ENCODE results near the gene LDHB. TPM values are rescaled to one million over a fixed set of nuclear protein-coding genes. Genes with fewer than 3 reads are reported as not detected.
"Not testable (repeated sequence)": the region's sequence is repeated elsewhere in the genome, so short reads cannot be mapped to it uniquely, and the experiment has no call there.

LDHB gene
- total RNA-seq, 1 experiment from 2014 or later: 1,343 TPM

- H3K23ac ChIP-seq (ENCODE audit: insufficient read length, low read depth, low read length): no peak overlapping the region
- H4K5ac ChIP-seq (ENCODE audit: insufficient read length, low read depth, low read length): no peak overlapping the region
- no peak overlapping the region for H3K27ac Mint-ChIP-seq
- no peak overlapping the region for H2AFZ ChIP-seq (ENCODE audit: low read length)
- H3K27ac ChIP-seq (ENCODE audit: insufficient read length, low read depth, low read length): no peak overlapping the region
- no peak for DNase-seq
- no peak for TF ChIP-seq CTCF (conservative IDR thresholded peaks at IDR 0.05)
- H3K4me1 Mint-ChIP-seq: no peaks in the 10 kb centered on the region
- no peaks in the 10 kb centered on the region for H3K9me3 Mint-ChIP-seq
- no peak overlapping the region for H2BK120ac ChIP-seq (ENCODE audit: low read depth, low read length, poor library complexity, severe bottlenecking)
- no peak overlapping the region for H2BK5ac ChIP-seq (ENCODE audit: insufficient read length, low read length)
- H3K4me3 Mint-ChIP-seq: no peak overlapping the region
- H3K27me3 Mint-ChIP-seq (ENCODE audit: low read depth): peaks cover 6% of the 10 kb centered on the region; the same call in 1 of the 2 replicates
- no peaks in the 10 kb centered on the region for H3K4me1 ChIP-seq (ENCODE audit: insufficient read depth, low read length)
- H3K23me2 ChIP-seq (ENCODE audit: insufficient read length, low read depth, low read length, poor library complexity, severe bottlenecking): no peaks in the 10 kb centered on the region
- WGBS (ENCODE audit: extremely low coverage, insufficient read length, low lambda C conversion rate): no CpG with 5 or more reads among the region's 5 CpGs
- H4K8ac ChIP-seq (replicated peaks; ENCODE audit: insufficient read length, low read depth, low read length): no peak overlapping the region
- H2BK15ac ChIP-seq (ENCODE audit: low read depth, low read length): no peak overlapping the region
- H3K27me3 ChIP-seq (ENCODE audit: insufficient read depth, low read length): no peaks in the 10 kb centered on the region
- H4K91ac ChIP-seq (ENCODE audit: insufficient read length, low read depth, low read length): no peak overlapping the region
- no peak overlapping the region for H2BK12ac ChIP-seq (ENCODE audit: insufficient read length, low read depth, low read length)
- no peak overlapping the region for H2AK5ac ChIP-seq (ENCODE audit: insufficient read length, low read length)
- H3K79me2 ChIP-seq (ENCODE audit: insufficient read depth, low read length): 0 out of 2 replicates have a peak, but pooled peaks cover 2% of the 10 kb centered on the region
- no peak overlapping the region for H3T11ph ChIP-seq (ENCODE audit: low read length)
- no peaks in the 10 kb centered on the region for H3K9me3 ChIP-seq (ENCODE audit: control insufficient read depth, low read depth, low read length)
- no peaks in the 10 kb centered on the region for H3K79me1 ChIP-seq (ENCODE audit: insufficient read depth, low read depth, low read length, poor library complexity, severe bottlenecking)
- H3K36me3 Mint-ChIP-seq (ENCODE audit: insufficient read depth in 1 of 3, low read depth in 3 of 3): no peaks in the 10 kb centered on the region
- H3K9ac ChIP-seq (ENCODE audit: extremely low read depth, insufficient read length, low read length): no peak overlapping the region
- H3K4ac ChIP-seq (ENCODE audit: low read depth, low read length): no peak overlapping the region
- H4K20me1 ChIP-seq (ENCODE audit: control insufficient read depth, insufficient read depth, insufficient read length): no peaks in the 10 kb centered on the region
- no peak overlapping the region for H3K4me2 ChIP-seq (ENCODE audit: insufficient read depth, insufficient read length, low read length)
- H3K14ac ChIP-seq (ENCODE audit: insufficient read depth, low read length): no peak overlapping the region
- no peak overlapping the region for H2BK20ac ChIP-seq (ENCODE audit: low read depth, low read length, poor library complexity, severe bottlenecking)
- no peak overlapping the region for H3K18ac ChIP-seq (ENCODE audit: insufficient read length, low read depth, low read length)
- no peak overlapping the region for H3K56ac ChIP-seq (ENCODE audit: insufficient read length, low read depth, low read length)
These were observed 17.5 kb upstream of the LDHB start for GRCh38 chr12:21675096-21675495.

- WGBS (ENCODE audit: extremely low coverage, insufficient read length, low lambda C conversion rate): no CpG with 5 or more reads among the region's 39 CpGs
- not testable (repeated sequence) for H4K5ac ChIP-seq (ENCODE audit: insufficient read length, low read depth, low read length); DNase-seq; H3K23ac ChIP-seq (ENCODE audit: insufficient read length, low read depth, low read length); H3K23me2 ChIP-seq (ENCODE audit: insufficient read length, low read depth, low read length, poor library complexity, severe bottlenecking); H3K4ac ChIP-seq (ENCODE audit: low read depth, low read length); H2BK20ac ChIP-seq (ENCODE audit: low read depth, low read length, poor library complexity, severe bottlenecking); H3K9ac ChIP-seq (ENCODE audit: extremely low read depth, insufficient read length, low read length); H2BK5ac ChIP-seq (ENCODE audit: insufficient read length, low read length); H3K56ac ChIP-seq (ENCODE audit: insufficient read length, low read depth, low read length); H3K27me3 ChIP-seq (ENCODE audit: insufficient read depth, low read length); H3K4me2 ChIP-seq (ENCODE audit: insufficient read depth, insufficient read length, low read length); H3K79me1 ChIP-seq (ENCODE audit: insufficient read depth, low read depth, low read length, poor library complexity, severe bottlenecking); H3K27ac ChIP-seq (ENCODE audit: insufficient read length, low read depth, low read length); H2AFZ ChIP-seq (ENCODE audit: low read length); H4K8ac ChIP-seq (replicated peaks; ENCODE audit: insufficient read length, low read depth, low read length); H3K36me3 Mint-ChIP-seq (ENCODE audit: insufficient read depth in 1 of 3, low read depth in 3 of 3); H2BK12ac ChIP-seq (ENCODE audit: insufficient read length, low read depth, low read length); H3K4me1 Mint-ChIP-seq; H4K91ac ChIP-seq (ENCODE audit: insufficient read length, low read depth, low read length); H3K14ac ChIP-seq (ENCODE audit: insufficient read depth, low read length); H3K4me3 Mint-ChIP-seq; H3T11ph ChIP-seq (ENCODE audit: low read length); H3K27ac Mint-ChIP-seq; H2BK15ac ChIP-seq (ENCODE audit: low read depth, low read length); H2AK5ac ChIP-seq (ENCODE audit: insufficient read length, low read length); H4K20me1 ChIP-seq (ENCODE audit: control insufficient read depth, insufficient read depth, insufficient read length); H3K9me3 Mint-ChIP-seq; H3K79me2 ChIP-seq (ENCODE audit: insufficient read depth, low read length); H3K4me1 ChIP-seq (ENCODE audit: insufficient read depth, low read length); H3K18ac ChIP-seq (ENCODE audit: insufficient read length, low read depth, low read length); H2BK120ac ChIP-seq (ENCODE audit: low read depth, low read length, poor library complexity, severe bottlenecking); H3K9me3 ChIP-seq (ENCODE audit: control insufficient read depth, low read depth, low read length); H3K27me3 Mint-ChIP-seq (ENCODE audit: low read depth)
These were observed 16.3 kb upstream of the LDHB start for GRCh38 chr12:21673830-21674552.

Data from H9 (cell line).